ENCODE results near the gene LSAMP. TPM values are rescaled to one million over a fixed set of nuclear protein-coding genes. Genes with fewer than 3 reads are reported as not detected.

The LSAMP gene
- total RNA-seq, 1 experiment from 2014 or later = 0.90 TPM

DNA sequence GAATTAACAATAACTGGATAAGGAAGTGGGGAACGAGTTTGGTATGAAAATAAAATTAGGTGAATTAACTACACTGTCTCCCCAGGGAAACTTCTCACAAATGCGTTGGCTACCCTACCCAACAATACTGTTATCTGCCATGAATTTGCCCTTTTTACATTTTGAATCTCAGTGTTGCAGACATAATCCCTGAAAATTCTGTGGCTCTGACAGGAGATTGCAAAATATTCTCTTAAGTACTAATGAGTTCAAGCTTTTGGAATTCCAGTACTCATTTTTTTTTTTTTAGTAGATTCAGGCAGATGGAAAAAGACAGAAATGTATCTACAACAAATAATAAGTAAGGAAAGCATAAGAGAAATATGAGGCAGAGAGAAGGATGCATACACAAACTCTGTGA, 332.6 kb downstream of the LSAMP start:
- Histone ChIP-seq H3K4me2 (ENCODE audit: insufficient read depth, insufficient read length, low read length) (no peak overlapping the region), H3K23me2 (ENCODE audit: insufficient read length, low read depth, low read length, poor library complexity, severe bottlenecking) (no peaks in the 10 kb centered on the region), H3K79me2 (ENCODE audit: insufficient read depth, low read length) (no peaks in the 10 kb centered on the region), H3K4ac (ENCODE audit: low read depth, low read length) (no peak overlapping the region), H2BK12ac (ENCODE audit: insufficient read length, low read depth, low read length) (no peak overlapping the region), H3K27me3 (ENCODE audit: insufficient read depth, low read length) (no peaks in the 10 kb centered on the region), H3K18ac (ENCODE audit: insufficient read length, low read depth, low read length) (no peak overlapping the region), H2AK5ac (ENCODE audit: insufficient read length, low read length) (no peak overlapping the region), H2BK120ac (ENCODE audit: low read depth, low read length, poor library complexity, severe bottlenecking) (no peak overlapping the region), H4K91ac (ENCODE audit: insufficient read length, low read depth, low read length) (no peak overlapping the region), H3K9ac (ENCODE audit: extremely low read depth, insufficient read length, low read length) (no peak overlapping the region), H2AFZ (ENCODE audit: low read length) (no peak overlapping the region), H2BK15ac (ENCODE audit: low read depth, low read length) (no peak overlapping the region), H3K56ac (ENCODE audit: insufficient read length, low read depth, low read length) (no peak overlapping the region), H3K4me1 (ENCODE audit: insufficient read depth, low read length) (no peaks in the 10 kb centered on the region; the same call in 1 of the 2 replicates), H2BK20ac (ENCODE audit: low read depth, low read length, poor library complexity, severe bottlenecking) (no peak overlapping the region), H4K5ac (ENCODE audit: insufficient read length, low read depth, low read length) (no peak overlapping the region), H2BK5ac (ENCODE audit: insufficient read length, low read length) (no peak overlapping the region), H3K79me1 (ENCODE audit: insufficient read depth, low read depth, low read length, poor library complexity, severe bottlenecking) (no peaks in the 10 kb centered on the region), H4K20me1 (ENCODE audit: control insufficient read depth, insufficient read depth, insufficient read length) (no peaks in the 10 kb centered on the region), H3K27ac (ENCODE audit: insufficient read length, low read depth, low read length) (no peak overlapping the region), H4K8ac (replicated peaks; ENCODE audit: insufficient read length, low read depth, low read length) (no peak overlapping the region), H3K23ac (ENCODE audit: insufficient read length, low read depth, low read length) (no peak overlapping the region), H3K9me3 (ENCODE audit: control insufficient read depth, low read depth, low read length) (no peaks in the 10 kb centered on the region), H3K14ac (ENCODE audit: insufficient read depth, low read length) (no peak overlapping the region), H3T11ph (ENCODE audit: low read length) (no peak overlapping the region)
- Mint-ChIP-seq H3K27me3 (ENCODE audit: low read depth) (no peaks in the 10 kb centered on the region; the same call in 1 of the 2 replicates), H3K4me3 (no peak overlapping the region), H3K36me3 (ENCODE audit: insufficient read depth in 1 of 3, low read depth in 3 of 3) (no peaks in the 10 kb centered on the region; a peak in 1 of 7 replicates), H3K27ac (no peak overlapping the region), H3K4me1 (peaks cover 24 to 28% of the 10 kb centered on the region in 2 experiments), H3K9me3 (no peaks in the 10 kb centered on the region)
- WGBS (ENCODE audit: extremely low coverage, insufficient read length, low lambda C conversion rate) = no CpG with 5 or more reads among the region's 2 CpGs
- no peak for DNase-seq
- TF ChIP-seq, protein P1, sequence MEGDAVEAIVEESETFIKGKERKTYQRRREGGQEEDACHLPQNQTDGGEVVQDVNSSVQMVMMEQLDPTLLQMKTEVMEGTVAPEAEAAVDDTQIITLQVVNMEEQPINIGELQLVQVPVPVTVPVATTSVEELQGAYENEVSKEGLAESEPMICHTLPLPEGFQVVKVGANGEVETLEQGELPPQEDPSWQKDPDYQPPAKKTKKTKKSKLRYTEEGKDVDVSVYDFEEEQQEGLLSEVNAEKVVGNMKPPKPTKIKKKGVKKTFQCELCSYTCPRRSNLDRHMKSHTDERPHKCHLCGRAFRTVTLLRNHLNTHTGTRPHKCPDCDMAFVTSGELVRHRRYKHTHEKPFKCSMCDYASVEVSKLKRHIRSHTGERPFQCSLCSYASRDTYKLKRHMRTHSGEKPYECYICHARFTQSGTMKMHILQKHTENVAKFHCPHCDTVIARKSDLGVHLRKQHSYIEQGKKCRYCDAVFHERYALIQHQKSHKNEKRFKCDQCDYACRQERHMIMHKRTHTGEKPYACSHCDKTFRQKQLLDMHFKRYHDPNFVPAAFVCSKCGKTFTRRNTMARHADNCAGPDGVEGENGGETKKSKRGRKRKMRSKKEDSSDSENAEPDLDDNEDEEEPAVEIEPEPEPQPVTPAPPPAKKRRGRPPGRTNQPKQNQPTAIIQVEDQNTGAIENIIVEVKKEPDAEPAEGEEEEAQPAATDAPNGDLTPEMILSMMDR (conservative IDR thresholded peaks at IDR 0.05) = no peak
